HUDEP-2 (cell line): ENCODE data around the gene GABBR1.

Source experiments
- DNase-seq, 76 experiments: peaks; one replicate each; lab custom pipeline; 2025; ENCODE audit not compliant: unreplicated experiment in 76 of 76; lab: John Stamatoyannopoulos, UW

The GABBR1 gene

GRCh38 chr6:29625337-29625930, 7.5 kb downstream of the GABBR1 start:
- DNase-seq = no peak

- DNase-seq = no peak
Measured at GRCh38 chr6:29624520-29624961, 8.4 kb downstream of the GABBR1 start.

GRCh38 chr6:29620630-29621029, 12.4 kb downstream of the GABBR1 start:
- DNase-seq = no peak

GRCh38 chr6:29619578-29620160, 13.3 kb downstream of the GABBR1 start:
- no peak for DNase-seq

- peak in 6 of 76 experiments; percentile 7 to 32 (median 16) for DNase-seq
Measured at GRCh38 chr6:29617782-29618554, 15.0 kb downstream of the GABBR1 start.

GRCh38 chr6:29611426-29611825, 21.6 kb downstream of the GABBR1 start:
- DNase-seq = no peak

- no peak for DNase-seq
Measured at GRCh38 chr6:29610540-29610939, 22.4 kb downstream of the GABBR1 start.

GRCh38 chr6:29608131-29608530, 24.9 kb downstream of the GABBR1 start:
- no peak for DNase-seq

- DNase-seq = no peak
Measured at GRCh38 chr6:29603930-29604329, 29.1 kb downstream of the GABBR1 start.

- no peak for DNase-seq
Measured at GRCh38 chr6:29603456-29603855, 29.5 kb downstream of the GABBR1 start.

- peak in 18 of 76 experiments; percentile 1 to 52 (median 20) for DNase-seq
Measured at GRCh38 chr6:29602564-29603361, 30.2 kb downstream of the GABBR1 start.

- DNase-seq = no peak
Measured at GRCh38 chr6:29598172-29598747, 34.7 kb downstream of the GABBR1 start.

- no peak for DNase-seq
Measured at GRCh38 chr6:29597184-29597583, 35.8 kb downstream of the GABBR1 start.

- no peak for DNase-seq
Measured at GRCh38 chr6:29596381-29596900, 36.5 kb downstream of the GABBR1 start.

GRCh38 chr6:29593199-29593855, 39.7 kb downstream of the GABBR1 start:
- peak in 3 of 76 experiments; percentile 8 to 17 (median 10) for DNase-seq

GRCh38 chr6:29591677-29592076, 41.3 kb downstream of the GABBR1 start:
- DNase-seq = no peak

GRCh38 chr6:29590218-29590808, 42.7 kb downstream of the GABBR1 start:
- no peak for DNase-seq

- DNase-seq = peak in 39 of 76 experiments; percentile 4 to 74 (median 32)
Measured at GRCh38 chr6:29589423-29590048, 43.4 kb downstream of the GABBR1 start.

GRCh38 chr6:29584821-29585220, 48.2 kb downstream of the GABBR1 start, which contains the start of gene OR2H2:
Gene OR2H2, plus strand, starts transcription at chr6:29585121. Its CDS starts 2,824 bp downstream, at chr6:29587945.
- no peak for DNase-seq
